ENCODE results near the gene ZDHHC13. TPM values are rescaled to one million over a fixed set of nuclear protein-coding genes. Genes with fewer than 3 reads are reported as not detected.
A peak's percentile ranks its signal among the peaks of the same experiment; 100 is the strongest.

Gene ZDHHC13
- total and polyA plus RNA-seq, 12 donors = 6.0 to 9.4 (median 7.2) TPM

GRCh38 chr11:19199771-19200170 is 82.8 kb downstream of the ZDHHC13 start:
- 0 to 9% methylated on average over 3 of the region's 3 CpGs for WGBS, 2 donors
- Histone ChIP-seq H3K9me3 (peaks cover 0 to 5% (median 0%) of the 10 kb centered on the region in 11 donors), H3K4me3 (peak overlapping the region; percentile 29 to 61 (median 53)), H3K4me1 (peaks cover 0 to 24% (median 0%) of the 10 kb centered on the region in 9 donors), H3K27me3 (no peaks in the 10 kb centered on the region), H3K36me3 (no peaks in the 10 kb centered on the region), H3K27ac (peak overlapping the region; percentile 36 to 95 (median 88))
- DNase-seq = no peak
- intact Hi-C loops (cut with DNase I) = loop anchor here in 3 of 10 donors (5.0 kb wide), 3 partner anchors 38 to 147 kb away; partner anchors contain the start of gene E2F8 (in 2 of the 3)
- TF ChIP-seq CTCF (IDR thresholded peaks at IDR 0.05) = no peak
- no peak for ATAC-seq

GRCh38 chr11:19200410-19201201 is 83.6 kb downstream of the ZDHHC13 start:
- DNase-seq (no peak), ATAC-seq (peak in 4 of 8 donors; percentile 1 to 23 (median 16))
- WGBS, 2 donors = 12 to 20% methylated on average over 6 of the region's 6 CpGs
- Histone ChIP-seq H3K4me3 (peak overlapping the region; percentile 11 to 61 (median 53)), H3K27ac (peak overlapping the region; percentile 36 to 95 (median 88)), H3K4me1 (peaks cover 0 to 15% (median 0%) of the 10 kb centered on the region in 9 donors), H3K36me3 (no peaks in the 10 kb centered on the region), H3K27me3 (no peaks in the 10 kb centered on the region), H3K9me3 (peaks cover 0 to 5% (median 0%) of the 10 kb centered on the region in 11 donors)
- intact Hi-C loops (cut with DNase I) = loop anchor here in 1 of 10 donors (5.0 kb wide), 2 partner anchors 37 to 148 kb away; no protein-coding TSS in a partner anchor
- no peak for TF ChIP-seq CTCF (IDR thresholded peaks at IDR 0.05)

- ATAC-seq = peak; percentile 77 to 95 (median 91)
- DNase-seq = peak; percentile 50 to 80
- no peak for TF ChIP-seq CTCF (IDR thresholded peaks at IDR 0.05)
- H3K27me3 ChIP-seq = no peaks in the 10 kb centered on the region
- H3K9me3 ChIP-seq = peaks cover 0 to 5% (median 0%) of the 10 kb centered on the region in 11 donors
- peak within 1 kb of the TSS; percentile 11 to 61 (median 53) for H3K4me3 ChIP-seq
- intact Hi-C loops (cut with DNase I) = loop anchor here in 1 of 10 donors (5.0 kb wide), 2 partner anchors 35 to 150 kb away; no protein-coding TSS in a partner anchor
- peaks cover 0 to 11% (median 0%) of the 10 kb centered on the region in 9 donors for H3K4me1 ChIP-seq
- WGBS, 2 donors = 42 to 50% methylated on average over 7 of the region's 7 CpGs
- no peaks in the 10 kb centered on the region for H3K36me3 ChIP-seq
- H3K27ac ChIP-seq = peak within 1 kb of the TSS; percentile 36 to 95 (median 88)
These were observed 85.0 kb downstream of the ZDHHC13 start, which contains the start of gene CSRP3 for GRCh38 chr11:19201737-19202605. TSS of gene CSRP3 (minus strand) at chr11:19201983. CDS start at chr11:19192448, 9,535 bp downstream.

- DNase-seq = no peak
- Histone ChIP-seq H3K36me3 (no peaks in the 10 kb centered on the region), H3K27me3 (no peaks in the 10 kb centered on the region), H3K9me3 (peaks cover 0 to 5% (median 0%) of the 10 kb centered on the region in 11 donors), H3K27ac (no peak overlapping the region), H3K4me1 (peaks cover 0 to 31% (median 0%) of the 10 kb centered on the region in 9 donors), H3K4me3 (no peak overlapping the region)
- ATAC-seq = no peak
- WGBS, 2 donors = 93 to 94% methylated on average over 5 of the region's 5 CpGs
- intact Hi-C loops (cut with DNase I) = loop anchor here in 1 of 10 donors (5.0 kb wide), 2 partner anchors 32 to 153 kb away; no protein-coding TSS in a partner anchor
- no peak for TF ChIP-seq CTCF (IDR thresholded peaks at IDR 0.05)
These were observed 87.9 kb downstream of the ZDHHC13 start for GRCh38 chr11:19204836-19205235.
